HepG2 (cell line): ENCODE measurements around the gene CTNNA1. TPM values are rescaled to one million over a fixed set of nuclear protein-coding genes. Genes with fewer than 3 reads are reported as not detected.

Experiments
- CTCF ChIP-seq: sonication (generic); formaldehyde crosslinking; IDR thresholded peaks from 2 replicates; pipeline ENCODE4 v1.5.0; 2020; ENCODE audit warnings: mild to moderate bottlenecking, missing genetic modification reagents, moderate library complexity
- DRAP1 ChIP-seq: IDR thresholded peaks from 2 replicates; pipeline ENCODE4 v1.6.1; 2016; ENCODE audit warnings: missing genetic modification reagents, missing compliant biosample characterization
- IRF9 ChIP-seq: sonication (generic); formaldehyde crosslinking; IDR thresholded peaks from 2 replicates; pipeline ENCODE4 v1.8.0; 2022; ENCODE audit warnings: missing genetic modification reagents, mild to moderate bottlenecking, borderline replicate concordance
- MAZ ChIP-seq, 2 experiments: sonication (generic) in 1 of 2; formaldehyde crosslinking in 1 of 2; IDR thresholded peaks; 2 replicates each; pipeline versions ENCODE4 v1.5.0 to v1.6.1; 2012 to 2020; ENCODE audit warnings: low read depth in 2 of 2, mild to moderate bottlenecking in 2 of 2, borderline replicate concordance in 1 of 2, improper control_type of control experiment in 1 of 2, low read length in 1 of 2, missing genetic modification reagents in 1 of 2, moderate library complexity in 1 of 2
- NR2F6 ChIP-seq, 2 experiments: IDR thresholded peaks; 2 replicates each; pipeline ENCODE4 v1.6.1; 2016; ENCODE audit warnings: antibody characterized with exemption in 1 of 2, mild to moderate bottlenecking in 1 of 2
- PHF21A ChIP-seq: sonication (generic); formaldehyde crosslinking; IDR thresholded peaks from 2 replicates; pipeline ENCODE4 v1.5.0; 2020; ENCODE audit warnings: mild to moderate bottlenecking, missing genetic modification reagents
- POLR2A ChIP-seq, 2 experiments: IDR thresholded peaks; 2 replicates each; pipeline ENCODE4 v1.6.1; 2011; ENCODE audit warnings: low read depth in 2 of 2, low read length in 2 of 2, mild to moderate bottlenecking in 1 of 2, moderate library complexity in 1 of 2; ENCODE audit not compliant: insufficient read depth in 1 of 2
- ZMYM4 ChIP-seq: sonication (generic); formaldehyde crosslinking; IDR thresholded peaks from 2 replicates; pipeline ENCODE4 v1.8.1; 2023; ENCODE audit warnings: mild to moderate bottlenecking, missing genetic modification reagents
- ZNF260 ChIP-seq: sonication (generic); formaldehyde crosslinking; IDR thresholded peaks from 2 replicates; pipeline ENCODE4 v1.4.0; 2020; ENCODE audit warnings: missing genetic modification reagents, low read depth, mild to moderate bottlenecking, borderline replicate concordance
- ZNF503 ChIP-seq: sonication (generic); formaldehyde crosslinking; IDR thresholded peaks from 2 replicates; pipeline ENCODE4 v1.4.0; 2020; ENCODE audit warnings: missing genetic modification reagents
- ZNF546 ChIP-seq: sonication (generic); formaldehyde crosslinking; conservative IDR thresholded peaks from 2 replicates; pipeline ENCODE4 v1.8.1; 2023; ENCODE audit warnings: mild to moderate bottlenecking, missing genetic modification reagents
- polyA plus RNA-seq, 8 experiments: library from polyadenylated mRNA; depleted of rRNA in 3 of 8; stranded (reverse) in 7 of 8; unstranded in 1 of 8; fragments of >200 nt; fragmentation: Illumina TruSeq in 4 of 8; extraction: Trizol in 4 of 8; gene quantifications; 2 replicates each; pipeline versions ENCODE4 v1.2.1 to v1.2.3, GENCODE V29; 2011 to 2016; ENCODE audit warnings: low read depth in 4 of 8, missing spikeins in 1 of 8, mixed read lengths in 1 of 8; ENCODE audit not compliant: insufficient read depth in 1 of 8
- total RNA-seq, 5 experiments: library from RNA; depleted of rRNA; stranded (reverse); fragments of >200 nt; fragmentation: Illumina TruSeq; extraction: Trizol; gene quantifications; 2 replicates each; pipeline ENCODE4 v1.2.3, GENCODE V29; 2016; ENCODE audit warnings: low read depth in 1 of 5
- TF ChIP-seq, protein P1 (sequence below): sonication (generic); formaldehyde crosslinking; IDR thresholded peaks from 2 replicates; pipeline ENCODE4 v1.4.0; 2020; ENCODE audit warnings: missing genetic modification reagents

Gene CTNNA1
- total and polyA plus RNA-seq, 2 of the 13 experiments (the other 11 are each of a cell fraction or from before 2014, with no cell fraction given) = 66.8 to 162 TPM

- TF ChIP-seq MAZ (IDR thresholded peaks at IDR 0.05; ENCODE audit: borderline replicate concordance, low read depth, low read length) (no peak), MAZ (CRISPR knock-in tag; IDR thresholded peaks at IDR 0.05; ENCODE audit: low read depth) (no peak), ZNF546 (CRISPR knock-in tag) (no peak), ZNF503 (CRISPR knock-in tag) (0 out of 2 replicates have a peak, but pooled peaks have one; percentile 29), DRAP1 (CRISPR knock-in tag) (peak; percentile 32; the same call in 1 of the 2 replicates), IRF9 (CRISPR knock-in tag) (0 out of 2 replicates have a peak, but pooled peaks have one; percentile 38), ZNF260 (CRISPR knock-in tag) (no peak), ZMYM4 (CRISPR knock-in tag) (0 out of 2 replicates have a peak, but pooled peaks have one; percentile 13), PHF21A (CRISPR knock-in tag) (peak; percentile 55; the same call in 1 of the 2 replicates), NR2F6 (IDR thresholded peaks at IDR 0.05) (peak; percentile 33; the same call in 1 of the 2 replicates), NR2F6 (CRISPR knock-in tag; IDR thresholded peaks at IDR 0.05) (peak; percentile 71), CTCF (0 out of 2 replicates have a peak, but pooled peaks have one; percentile 4), POLR2A (IDR thresholded peaks at IDR 0.05; ENCODE audit: insufficient read depth in 1 of 2, low read depth in 2 of 2, low read length in 2 of 2) (peak in 1 of 2 experiments; percentile 58; a peak in 2 of 4 replicates)
- TF ChIP-seq, protein P1, sequence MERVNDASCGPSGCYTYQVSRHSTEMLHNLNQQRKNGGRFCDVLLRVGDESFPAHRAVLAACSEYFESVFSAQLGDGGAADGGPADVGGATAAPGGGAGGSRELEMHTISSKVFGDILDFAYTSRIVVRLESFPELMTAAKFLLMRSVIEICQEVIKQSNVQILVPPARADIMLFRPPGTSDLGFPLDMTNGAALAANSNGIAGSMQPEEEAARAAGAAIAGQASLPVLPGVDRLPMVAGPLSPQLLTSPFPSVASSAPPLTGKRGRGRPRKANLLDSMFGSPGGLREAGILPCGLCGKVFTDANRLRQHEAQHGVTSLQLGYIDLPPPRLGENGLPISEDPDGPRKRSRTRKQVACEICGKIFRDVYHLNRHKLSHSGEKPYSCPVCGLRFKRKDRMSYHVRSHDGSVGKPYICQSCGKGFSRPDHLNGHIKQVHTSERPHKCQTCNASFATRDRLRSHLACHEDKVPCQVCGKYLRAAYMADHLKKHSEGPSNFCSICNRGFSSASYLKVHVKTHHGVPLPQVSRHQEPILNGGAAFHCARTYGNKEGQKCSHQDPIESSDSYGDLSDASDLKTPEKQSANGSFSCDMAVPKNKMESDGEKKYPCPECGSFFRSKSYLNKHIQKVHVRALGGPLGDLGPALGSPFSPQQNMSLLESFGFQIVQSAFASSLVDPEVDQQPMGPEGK (CRISPR knock-in tag) = peak; percentile 11; the same call in 1 of the 2 replicates
These were observed 821 bp downstream of the CTNNA1 start (continued) for GRCh38 chr5:138753794-138754698.
